Activated CD8-positive, alpha-beta T cell treated with anti-CD3 and anti-CD28 coated beads for 36 hours (primary cell): ENCODE results near the gene TRPC3. TPM values are rescaled to one million over a fixed set of nuclear protein-coding genes. Genes with fewer than 3 reads are reported as not detected.

Experiments
- ATAC-seq: fragments of 200-7000 bp; cut with Tn5 transposase; one replicate; pipeline ENCODE4 v1.10.0; 2021; ENCODE audit warnings: mild to moderate bottlenecking, moderate library complexity
- CTCF ChIA-PET: fragments of 350-600 bp; sonication (Branson Sonifier 250); formaldehyde crosslinking; loops from one replicate; lab custom pipeline; 2021; ENCODE audit warnings: antibody characterized with exemption; lab: Charles Lee
- POLR2A ChIA-PET: fragments of 350-600 bp; sonication (Branson Sonifier 250); formaldehyde crosslinking; loops from one replicate; lab custom pipeline; 2021; ENCODE audit warnings: antibody characterized with exemption; lab: Charles Lee
- DNase-seq: peaks from one replicate; pipeline ENCODE4 v3.0.0-alpha.2; 2020
- H3K27ac Mint-ChIP-seq: one replicate; pipeline ENCODE4 v1.8.0; 2021; ENCODE audit warnings: mild to moderate bottlenecking, mixed read lengths
- H3K27me3 Mint-ChIP-seq: one replicate; pipeline ENCODE4 v1.8.0; 2021; ENCODE audit warnings: mixed read lengths
- H3K36me3 Mint-ChIP-seq: one replicate; pipeline ENCODE4 v1.8.0; 2021; ENCODE audit warnings: low read depth, mixed read lengths
- H3K4me1 Mint-ChIP-seq: one replicate; pipeline ENCODE4 v1.8.0; 2021; ENCODE audit warnings: low read depth, mixed read lengths
- H3K4me3 Mint-ChIP-seq: one replicate; pipeline ENCODE4 v1.8.0; 2021; ENCODE audit warnings: mild to moderate bottlenecking, moderate library complexity, mixed read lengths
- H3K9me3 Mint-ChIP-seq: one replicate; pipeline ENCODE4 v1.8.0; 2021; ENCODE audit warnings: mixed read lengths
- CTCF ChIP-seq: fragments of 200-600 bp; IDR thresholded peaks from one replicate; pipeline ENCODE4 v1.8.0; 2022; ENCODE audit warnings: antibody characterized with exemption, mild to moderate bottlenecking
- intact Hi-C: fragments of 100-400 bp; cut with micrococcal nuclease; formaldehyde crosslinking; loops from one replicate; pipeline ENCODE4 v1.10.0; 2022
- total RNA-seq, 2 experiments: library from RNA; stranded (reverse); gene quantifications; one replicate each; pipeline ENCODE4 v1.2.3, GENCODE V29; 2021

The TRPC3 gene
- total RNA-seq, 2 experiments from 2014 or later: 0.13 to 0.16 TPM

GRCh38 chr4:121938282-121939092, 13.4 kb downstream of the TRPC3 start:
- Mint-ChIP-seq H3K9me3 (no peaks in the 10 kb centered on the region), H3K27ac (no peak overlapping the region), H3K4me1 (peaks cover 10% of the 10 kb centered on the region), H3K27me3 (peaks cover 44% of the 10 kb centered on the region), H3K36me3 (no peaks in the 10 kb centered on the region), H3K4me3 (no peak overlapping the region)
- intact Hi-C loops: no loop called here
- POLR2A ChIA-PET: no interaction called here
- CTCF ChIA-PET: interaction anchor here (1.0 to 1.4 kb wide), 3 partner anchors 12 to 65 kb away, joined by 3 to 4 read pairs (median 4); no protein-coding TSS in a partner anchor
- TF ChIP-seq CTCF: no peak
- no peak for DNase-seq
- no peak for ATAC-seq

GRCh38 chr4:121936101-121936500, 15.8 kb downstream of the TRPC3 start:
- DNase-seq (no peak), ATAC-seq (no peak)
- Mint-ChIP-seq H3K4me3 (no peak overlapping the region), H3K9me3 (no peaks in the 10 kb centered on the region), H3K27ac (no peak overlapping the region), H3K36me3 (no peaks in the 10 kb centered on the region), H3K27me3 (peaks cover 40% of the 10 kb centered on the region), H3K4me1 (peaks cover 10% of the 10 kb centered on the region)
- no peak for TF ChIP-seq CTCF
- POLR2A ChIA-PET: no interaction called here
- intact Hi-C loops: no loop called here
- CTCF ChIA-PET: interaction anchor here (1.0 kb wide), 2 partner anchors 14 kb away, joined by 3 read pairs; no protein-coding TSS in a partner anchor

GRCh38 chr4:121934635-121935034, 17.2 kb downstream of the TRPC3 start:
- CTCF ChIA-PET: interaction anchor here (1.0 kb wide), 1 partner anchor 16 kb away, joined by 5 read pairs; no protein-coding TSS in a partner anchor
- no peak overlapping the region for H3K4me3 Mint-ChIP-seq
- DNase-seq: no peak
- POLR2A ChIA-PET: no interaction called here
- H3K36me3 Mint-ChIP-seq: no peaks in the 10 kb centered on the region
- intact Hi-C loops: no loop called here
- peaks cover 33% of the 10 kb centered on the region for H3K27me3 Mint-ChIP-seq
- no peak overlapping the region for H3K27ac Mint-ChIP-seq
- TF ChIP-seq CTCF: no peak
- ATAC-seq: no peak
- peaks cover 10% of the 10 kb centered on the region for H3K4me1 Mint-ChIP-seq
- no peaks in the 10 kb centered on the region for H3K9me3 Mint-ChIP-seq

- Mint-ChIP-seq H3K27ac (no peak overlapping the region), H3K36me3 (no peaks in the 10 kb centered on the region), H3K9me3 (no peaks in the 10 kb centered on the region), H3K27me3 (peaks cover 25% of the 10 kb centered on the region), H3K4me1 (no peaks in the 10 kb centered on the region), H3K4me3 (no peak overlapping the region)
- no peak for TF ChIP-seq CTCF
- ATAC-seq (no peak), DNase-seq (no peak)
- ChIA-PET CTCF (interaction anchor here (1.0 to 1.8 kb wide), 2 partner anchors 18 to 33 kb away, joined by 6 to 8 read pairs; no protein-coding TSS in a partner anchor), POLR2A (no interaction called here)
- intact Hi-C loops: no loop called here
These were observed 19.5 kb downstream of the TRPC3 start for GRCh38 chr4:121932212-121932974.
